Loucy (cell line): Measurements from ENCODE around the gene GOLGA7B.

Source experiments
- H2AFZ ChIP-seq: fragments of 200-600 bp; sonication (generic); 2 replicates; pipeline ENCODE4 v1.6.0; 2016; ENCODE audit warnings: antibody characterized with exemption, mild to moderate bottlenecking, low read length, moderate library complexity
- H3F3A ChIP-seq: fragments of 200-600 bp; 2 replicates; pipeline ENCODE4 v1.6.0; 2016; ENCODE audit warnings: antibody characterized with exemption, low read depth, mild to moderate bottlenecking
- H3K27me3 ChIP-seq: fragments of 200-600 bp; sonication (generic); 2 replicates; pipeline ENCODE4 v1.6.1; 2014; ENCODE audit warnings: low read length, mild to moderate bottlenecking; ENCODE audit not compliant: insufficient read depth, poor library complexity, severe bottlenecking
- H3K36me3 ChIP-seq: fragments of 200-600 bp; sonication (generic); 2 replicates; pipeline ENCODE4 v1.6.1; 2016; ENCODE audit warnings: low read length; ENCODE audit not compliant: insufficient read depth
- H3K4me1 ChIP-seq: fragments of 200-600 bp; sonication (generic); 2 replicates; pipeline ENCODE4 v1.5.1; 2014; ENCODE audit warnings: low read length, mild to moderate bottlenecking; ENCODE audit not compliant: insufficient read depth, poor library complexity, severe bottlenecking
- H3K4me2 ChIP-seq: fragments of 200-600 bp; sonication (generic); 2 replicates; pipeline ENCODE4 v1.6.0; 2014; ENCODE audit warnings: antibody characterized with exemption, low read length, low read depth, mild to moderate bottlenecking; ENCODE audit not compliant: poor library complexity, severe bottlenecking
- H3K4me3 ChIP-seq: fragments of 200-600 bp; sonication (generic); 2 replicates; pipeline ENCODE4 v1.5.1; 2014; ENCODE audit warnings: low read length, mild to moderate bottlenecking, mixed read lengths; ENCODE audit not compliant: poor library complexity, severe bottlenecking
- H3K79me2 ChIP-seq: fragments of 200-600 bp; sonication (generic); 2 replicates; pipeline ENCODE4 v1.6.1; 2014; ENCODE audit warnings: low read length; ENCODE audit not compliant: insufficient read depth
- H3K9ac ChIP-seq: fragments of 200-600 bp; sonication (generic); 2 replicates; pipeline ENCODE4 v1.6.0; 2014; ENCODE audit warnings: mild to moderate bottlenecking, low read depth, low read length, moderate library complexity; ENCODE audit not compliant: poor library complexity, severe bottlenecking
- H3K9me2 ChIP-seq: fragments of 200-600 bp; sonication (generic); replicated peaks from 2 replicates; pipeline ENCODE4 v1.6.1; 2016; ENCODE audit warnings: low read depth, low read length, mixed read lengths
- H3K9me3 ChIP-seq: fragments of 200-600 bp; sonication (generic); 2 replicates; pipeline ENCODE4 v1.6.1; 2014; ENCODE audit warnings: mild to moderate bottlenecking, antibody characterized with exemption, low read length, low read depth; ENCODE audit not compliant: insufficient read depth
- H4K20me1 ChIP-seq: fragments of 200-600 bp; sonication (generic); 2 replicates; pipeline ENCODE4 v1.6.0; 2014; ENCODE audit warnings: antibody characterized with exemption, low read length, mild to moderate bottlenecking; ENCODE audit not compliant: insufficient read depth, poor library complexity, severe bottlenecking
- CTCF ChIP-seq: fragments of 200-600 bp; sonication (generic); conservative IDR thresholded peaks from 2 replicates; pipeline ENCODE4 v1.5.1; 2014; ENCODE audit warnings: mild to moderate bottlenecking, antibody characterized with exemption, low read length
- EZH2phosphoT487 ChIP-seq: fragments of 200-600 bp; IDR thresholded peaks from 2 replicates; pipeline ENCODE4 v1.6.1; 2018; ENCODE audit warnings: antibody characterized with exemption, mild to moderate bottlenecking, moderate library complexity, borderline replicate concordance

GOLGA7B gene

GRCh38 chr10:97888641-97889262, 39.1 kb downstream of the GOLGA7B start:
- H3K4me1 ChIP-seq: no peaks in the 10 kb centered on the region
- no peaks in the 10 kb centered on the region for H3F3A ChIP-seq
- TF ChIP-seq EZH2phosphoT487: no peak
- TF ChIP-seq CTCF: no peak
- H3K9me2 ChIP-seq: no peaks in the 10 kb centered on the region
- H3K9me3 ChIP-seq: no peaks in the 10 kb centered on the region
- H3K9ac ChIP-seq: no peak overlapping the region
- no peaks in the 10 kb centered on the region for H3K79me2 ChIP-seq
- no peaks in the 10 kb centered on the region for H3K36me3 ChIP-seq
- no peak overlapping the region for H3K4me2 ChIP-seq
- no peaks in the 10 kb centered on the region for H3K27me3 ChIP-seq
- no peaks in the 10 kb centered on the region for H4K20me1 ChIP-seq
- no peak overlapping the region for H2AFZ ChIP-seq
- no peak overlapping the region for H3K4me3 ChIP-seq

- Histone ChIP-seq H3K4me1 (no peaks in the 10 kb centered on the region), H4K20me1 (no peaks in the 10 kb centered on the region), H2AFZ (no peak overlapping the region), H3K9me2 (no peaks in the 10 kb centered on the region), H3K4me3 (no peak overlapping the region), H3F3A (no peaks in the 10 kb centered on the region), H3K79me2 (no peaks in the 10 kb centered on the region), H3K36me3 (no peaks in the 10 kb centered on the region), H3K9ac (no peak overlapping the region), H3K9me3 (no peaks in the 10 kb centered on the region), H3K4me2 (no peak overlapping the region), H3K27me3 (no peaks in the 10 kb centered on the region)
- TF ChIP-seq CTCF (no peak), EZH2phosphoT487 (no peak)
Observed at GRCh38 chr10:97889461-97890265, 40.0 kb downstream of the GOLGA7B start.

- H3K36me3 ChIP-seq: no peaks in the 10 kb centered on the region
- H3K9me3 ChIP-seq: no peaks in the 10 kb centered on the region
- H3K9me2 ChIP-seq: no peaks in the 10 kb centered on the region
- no peak overlapping the region for H2AFZ ChIP-seq
- no peaks in the 10 kb centered on the region for H3K4me1 ChIP-seq
- H3F3A ChIP-seq: no peaks in the 10 kb centered on the region
- H3K9ac ChIP-seq: no peak overlapping the region
- H3K27me3 ChIP-seq: no peaks in the 10 kb centered on the region
- no peak overlapping the region for H3K4me2 ChIP-seq
- H4K20me1 ChIP-seq: no peaks in the 10 kb centered on the region
- H3K4me3 ChIP-seq: no peak overlapping the region
- no peaks in the 10 kb centered on the region for H3K79me2 ChIP-seq
- no peak for TF ChIP-seq EZH2phosphoT487
Observed at GRCh38 chr10:97891497-97892167, 42.0 kb downstream of the GOLGA7B start.
